GM21825 (cell line): Measurements from ENCODE around the gene CAPN2.
"Not testable (repeated sequence)": the region's sequence is repeated elsewhere in the genome, so short reads cannot be mapped to it uniquely, and the experiment has no call there.

ENCODE experiments used
- ATAC-seq: cut with Tn5 transposase; IDR thresholded peaks from one replicate; pipeline ENCODE4 v1.9.1; 2021; ENCODE audit warnings: mild to moderate bottlenecking, moderate library complexity; ENCODE audit not compliant: unreplicated experiment

Gene CAPN2

DNA sequence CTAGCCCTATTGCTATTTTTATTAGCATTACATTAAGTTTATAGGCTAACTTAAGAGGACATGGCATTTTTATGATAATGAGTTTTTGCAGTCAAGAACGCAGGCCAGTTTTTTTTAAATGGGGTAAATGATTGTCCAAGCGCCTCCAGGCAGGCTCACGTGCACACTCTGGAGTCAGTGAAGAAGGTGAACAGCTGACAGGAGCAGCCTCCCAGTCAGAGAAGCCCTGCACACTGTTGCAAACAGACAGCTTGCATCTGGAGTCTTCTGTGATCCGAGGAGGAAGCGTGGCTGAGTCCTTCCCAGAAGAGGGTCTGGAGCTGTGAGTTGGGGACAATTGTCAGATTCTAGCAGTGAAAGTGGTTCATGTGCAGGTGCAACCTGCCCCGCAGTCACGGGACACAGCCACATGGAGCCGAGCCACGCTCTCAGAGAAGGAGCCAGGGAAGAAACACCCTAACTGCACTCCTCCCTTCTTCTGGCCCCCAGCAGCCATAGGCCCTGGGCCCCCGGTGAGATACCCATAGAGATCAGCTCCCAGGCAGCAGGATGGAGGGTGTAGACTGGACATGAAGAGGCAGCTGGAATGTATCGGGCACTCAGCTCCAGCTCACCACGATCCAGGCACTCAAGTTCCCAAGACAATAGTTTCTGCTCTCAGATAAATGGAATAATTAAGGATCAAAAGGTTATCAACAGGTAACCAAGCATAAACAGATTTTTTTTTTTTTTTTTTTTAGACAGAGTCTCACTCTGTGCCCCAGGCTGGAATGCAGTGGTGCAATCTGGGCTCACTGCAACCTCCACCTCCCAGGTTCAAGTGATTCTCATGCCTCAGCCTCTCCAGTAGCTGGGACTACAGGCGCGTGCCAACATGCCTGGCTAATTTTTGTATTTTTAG, 26.4 kb downstream of the CAPN2 start:
- ATAC-seq: no peak

GRCh38 chr1:223739366-223740037, 27.2 kb downstream of the CAPN2 start:
- ATAC-seq: no peak

DNA sequence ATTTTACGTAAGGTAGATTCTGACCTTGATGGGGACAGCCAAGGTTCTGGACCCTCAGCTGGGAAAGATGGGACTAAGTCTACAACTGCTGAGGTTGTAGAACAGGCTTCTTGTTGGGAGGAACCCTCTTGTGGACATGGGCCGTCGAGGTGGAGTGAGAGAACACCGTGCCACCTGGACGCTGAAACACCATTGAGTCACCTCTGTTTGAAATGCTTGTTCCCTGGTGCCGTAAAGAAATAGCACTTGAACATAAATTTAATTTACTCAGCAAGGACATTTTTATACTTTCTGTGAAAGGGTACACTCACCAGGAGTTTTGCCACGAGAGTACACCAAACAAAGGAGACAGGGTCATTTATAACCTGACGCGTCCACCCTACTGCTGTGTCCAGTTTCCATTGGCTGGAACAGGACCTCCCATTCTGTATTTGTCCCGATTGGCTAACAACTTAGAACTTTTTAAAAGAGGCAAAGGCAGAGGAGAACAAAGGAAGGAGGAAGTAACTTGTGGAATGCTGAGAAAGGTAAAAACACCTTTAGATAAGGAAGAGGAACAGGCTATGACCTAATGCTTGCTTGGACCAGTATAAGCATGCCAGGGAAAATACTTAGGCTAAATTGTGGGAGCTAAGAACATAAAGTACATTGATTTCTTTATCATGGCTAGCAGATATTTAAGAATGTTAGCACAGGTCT, 27.8 kb downstream of the CAPN2 start:
- ATAC-seq: not testable (repeated sequence)

- no peak for ATAC-seq
Observed at GRCh38 chr1:223741861-223742260, 29.5 kb downstream of the CAPN2 start.

DNA sequence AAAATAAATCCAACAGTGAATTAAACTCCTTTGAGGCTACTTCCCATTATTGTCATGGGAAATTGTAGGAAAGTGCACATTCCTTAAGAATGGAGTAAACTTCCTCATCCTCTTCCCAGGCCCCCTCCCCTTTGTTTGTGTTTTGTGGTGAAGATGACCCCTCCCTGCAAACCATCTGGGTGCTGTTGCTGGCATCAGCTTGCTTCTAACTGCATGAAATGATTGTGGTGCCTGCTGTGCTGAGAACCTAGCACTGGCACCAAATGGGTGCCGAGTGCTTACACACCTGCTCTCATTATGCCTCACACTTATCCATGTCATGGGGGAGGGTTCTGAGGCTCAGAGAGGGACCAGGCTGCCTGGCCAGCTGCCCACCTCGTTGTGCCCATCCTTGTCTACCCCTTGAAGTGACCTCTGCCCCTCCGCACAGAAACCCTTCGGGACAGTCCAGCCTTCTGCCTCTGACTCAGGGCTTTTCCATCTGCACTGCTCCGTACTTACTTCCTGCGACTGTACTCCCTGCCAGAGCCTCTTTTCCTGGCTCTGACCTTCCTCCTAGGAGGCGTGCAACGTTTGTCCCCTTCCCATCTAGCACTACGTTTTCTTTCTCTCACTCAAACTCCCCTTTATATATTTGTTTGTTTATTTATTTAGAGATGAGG, 30.6 kb downstream of the CAPN2 start:
- ATAC-seq: no peak

DNA sequence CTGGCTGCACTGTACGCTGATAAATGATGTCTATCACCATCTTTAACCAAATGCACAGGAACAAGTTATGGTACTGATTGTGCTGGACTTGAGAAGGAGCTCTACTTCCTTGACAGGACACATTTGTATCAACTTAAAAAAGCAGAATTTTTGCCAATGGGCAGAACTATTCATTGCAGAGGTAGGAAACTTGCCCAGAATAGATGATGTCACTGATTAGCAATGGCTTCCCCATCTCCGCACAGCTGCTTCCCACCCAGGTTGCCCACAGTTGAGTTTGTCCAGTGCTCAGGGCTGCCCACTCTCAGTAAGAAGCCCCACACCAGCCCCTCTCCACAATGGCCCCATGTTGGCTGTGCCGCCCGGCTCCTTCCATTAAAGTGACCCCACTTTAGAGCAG, 33.4 kb downstream of the CAPN2 start:
- ATAC-seq: no peak

GRCh38 chr1:223747838-223748335, 35.5 kb downstream of the CAPN2 start:
- no peak for ATAC-seq

DNA sequence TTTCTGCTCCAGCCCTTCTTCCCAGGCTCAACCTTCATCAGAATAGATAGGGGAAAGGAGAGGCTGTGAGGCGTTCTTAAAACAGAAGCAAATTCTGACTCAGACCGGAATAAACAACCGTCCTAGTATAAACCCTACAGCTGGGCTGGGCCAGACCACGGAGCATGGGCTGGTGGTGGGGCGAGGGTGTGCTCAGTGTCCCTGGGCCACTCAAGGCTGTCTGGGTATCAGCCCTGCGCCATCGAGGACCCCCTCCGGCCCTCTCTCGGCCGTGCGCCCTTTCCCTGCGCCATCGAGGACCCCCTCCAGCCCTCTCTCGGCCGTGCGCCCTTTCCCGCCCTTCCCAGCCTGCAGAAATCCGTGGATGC, 36.0 kb downstream of the CAPN2 start:
- no peak for ATAC-seq

- ATAC-seq: no peak
Observed at GRCh38 chr1:223748773-223749733, 36.7 kb downstream of the CAPN2 start.

DNA sequence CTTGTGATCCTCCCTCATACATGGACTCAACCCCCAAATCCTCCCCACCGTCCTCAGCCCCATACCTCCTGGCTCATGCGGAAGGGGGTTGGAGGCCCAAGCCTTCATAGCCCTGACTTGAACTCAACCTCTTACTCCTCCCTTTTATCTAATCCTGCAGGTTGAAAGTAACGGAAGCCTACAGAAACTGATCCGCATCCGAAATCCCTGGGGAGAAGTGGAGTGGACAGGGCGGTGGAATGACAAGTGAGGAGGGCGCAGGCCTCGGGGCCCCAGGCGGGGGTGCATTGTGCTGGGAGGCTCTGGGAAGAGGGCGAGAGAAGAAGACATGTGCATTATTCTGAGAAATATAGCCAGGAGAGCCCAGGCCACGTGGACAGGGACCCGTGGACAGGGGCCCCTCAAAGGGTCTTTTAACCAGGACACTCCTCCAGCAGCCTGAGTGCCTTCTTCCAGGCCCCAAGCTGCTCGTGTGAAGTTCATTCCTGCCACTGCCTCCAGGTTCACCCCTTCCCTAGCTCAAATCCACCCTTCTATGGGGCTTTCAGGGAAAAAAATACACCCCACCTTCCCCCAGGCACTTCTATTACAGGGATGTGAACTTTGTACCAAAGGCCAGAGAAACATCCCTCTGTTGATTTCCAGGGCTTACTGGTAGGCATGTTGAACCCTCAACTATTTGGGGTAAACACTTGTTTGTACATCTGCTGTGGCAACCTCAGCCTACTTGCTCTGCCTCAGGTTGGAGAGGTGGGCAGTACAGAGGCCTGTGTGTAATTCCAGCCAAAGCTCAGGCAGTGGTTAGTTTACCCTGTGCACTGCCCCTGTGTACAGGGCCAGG, 38.6 kb downstream of the CAPN2 start:
- ATAC-seq: no peak

DNA sequence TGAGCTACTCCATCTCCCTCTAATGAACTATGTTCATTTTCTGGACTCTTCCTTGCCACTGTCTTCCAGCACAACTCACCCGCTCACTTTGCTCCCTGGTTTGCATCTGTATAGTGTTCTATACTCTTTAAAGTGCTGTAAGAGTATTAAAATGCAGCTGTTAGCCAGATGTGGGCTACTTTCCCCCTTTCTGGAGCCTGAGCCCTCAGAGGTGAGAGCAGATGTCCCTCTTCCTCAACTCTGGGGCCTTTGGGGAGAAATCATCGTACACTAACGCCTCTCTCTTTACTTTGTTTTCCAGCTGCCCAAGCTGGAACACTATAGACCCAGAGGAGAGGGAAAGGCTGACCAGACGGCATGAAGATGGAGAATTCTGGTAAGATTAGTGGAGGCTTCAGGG, 39.4 kb downstream of the CAPN2 start:
- no peak for ATAC-seq

DNA sequence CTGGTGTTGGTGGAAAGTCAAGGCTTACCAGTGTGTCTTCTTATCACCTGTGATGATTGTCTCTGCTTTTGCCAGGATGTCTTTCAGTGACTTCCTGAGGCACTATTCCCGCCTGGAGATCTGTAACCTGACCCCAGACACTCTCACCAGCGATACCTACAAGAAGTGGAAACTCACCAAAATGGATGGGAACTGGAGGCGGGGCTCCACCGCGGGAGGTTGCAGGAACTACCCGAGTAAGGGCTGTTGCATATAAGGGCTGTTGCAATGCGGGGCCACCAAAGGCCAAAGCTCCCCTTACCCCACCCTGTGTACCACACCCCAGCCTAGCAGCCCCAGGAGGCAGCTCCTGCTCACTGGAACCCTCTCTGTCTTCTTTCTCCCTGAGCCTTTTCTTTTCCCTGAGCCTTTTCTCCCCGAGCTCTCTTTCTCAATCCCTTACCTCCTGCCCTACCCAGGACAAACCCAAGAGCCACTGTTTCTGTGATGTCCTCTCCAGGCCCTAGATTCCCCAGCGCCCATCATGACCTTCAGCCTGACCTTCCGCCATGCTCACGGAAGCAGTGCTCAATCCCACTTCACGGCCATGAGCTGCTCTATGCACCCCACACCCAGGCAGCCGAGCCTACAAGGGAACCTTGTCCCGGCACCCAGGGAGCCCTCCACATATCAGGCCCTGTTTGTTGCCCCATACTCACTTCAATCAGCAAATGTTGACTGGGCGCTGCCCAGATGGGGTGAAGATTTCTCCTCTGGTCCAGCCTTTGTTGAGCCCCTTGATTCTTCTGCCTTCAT, 40.6 kb downstream of the CAPN2 start:
- no peak for ATAC-seq

- no peak for ATAC-seq
Observed at GRCh38 chr1:223754681-223755431, 42.5 kb downstream of the CAPN2 start.

- ATAC-seq: no peak
Observed at GRCh38 chr1:223755432-223755792, 43.1 kb downstream of the CAPN2 start.

DNA sequence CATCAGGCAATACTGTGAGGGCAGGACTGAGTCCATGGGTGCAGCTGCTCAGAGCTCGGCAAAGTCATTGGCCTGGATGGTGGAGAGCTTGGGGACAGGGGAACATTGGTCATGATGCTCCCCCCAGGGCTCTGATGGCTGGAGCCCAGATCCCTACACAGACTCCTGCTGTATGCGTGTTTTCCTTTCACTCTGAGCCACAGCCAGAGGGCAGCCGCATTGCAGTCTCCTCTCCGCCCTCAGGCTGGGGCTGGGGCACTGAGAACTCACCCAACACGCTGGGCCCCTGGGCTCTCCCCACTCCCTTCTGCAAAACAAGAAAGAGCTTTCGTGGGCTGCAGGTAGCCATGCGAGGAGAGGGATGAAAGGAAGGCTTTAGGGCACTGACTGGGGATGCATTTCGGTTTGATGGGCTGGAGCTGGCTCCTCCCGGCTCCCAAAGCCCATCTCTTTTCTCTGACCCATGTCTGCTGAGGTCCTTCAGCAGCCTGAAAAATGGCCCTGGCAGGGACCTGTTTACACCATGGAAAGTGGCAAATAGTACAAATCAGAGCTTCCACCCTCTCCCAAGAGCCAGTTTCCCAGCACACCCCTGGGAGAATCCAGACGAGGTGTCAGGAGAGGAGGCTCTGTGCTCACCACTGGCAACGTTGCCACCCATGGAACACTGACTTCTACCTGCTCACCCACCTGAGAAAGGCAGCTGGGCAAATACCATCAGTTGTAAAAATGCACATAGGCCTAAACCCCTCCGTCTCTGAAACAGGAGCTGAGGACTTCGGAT, 43.8 kb downstream of the CAPN2 start:
- no peak for ATAC-seq

GRCh38 chr1:223756806-223757700, 44.7 kb downstream of the CAPN2 start:
- no peak for ATAC-seq
